WTC11 (cell line): ENCODE results near the gene PMS2.
"Not testable (repeated sequence)": the region's sequence is repeated elsewhere in the genome, so short reads cannot be mapped to it uniquely, and the experiment has no call there.

ENCODE experiments used
- AFF4 ChIP-seq: sonication (generic); formaldehyde crosslinking; IDR thresholded peaks from 2 replicates; pipeline ENCODE4 v1.8.1; 2023; ENCODE audit warnings: mild to moderate bottlenecking, missing genetic modification reagents, borderline replicate concordance
- CREB1 ChIP-seq: sonication (generic); formaldehyde crosslinking; IDR thresholded peaks from 2 replicates; pipeline ENCODE4 v1.8.0; 2023; ENCODE audit warnings: mild to moderate bottlenecking, missing genetic modification reagents
- CTCF ChIP-seq: fragments of 200-600 bp; IDR thresholded peaks from 2 replicates; pipeline ENCODE4 v1.8.0; 2022; ENCODE audit warnings: antibody characterized with exemption
- ETV6 ChIP-seq: sonication (generic); formaldehyde crosslinking; IDR thresholded peaks from 2 replicates; pipeline ENCODE4 v1.8.1; 2022; ENCODE audit warnings: mild to moderate bottlenecking, missing genetic modification reagents
- PRDM15 ChIP-seq: sonication (generic); formaldehyde crosslinking; IDR thresholded peaks from 2 replicates; pipeline ENCODE4 v1.8.0; 2022; ENCODE audit warnings: missing genetic modification reagents
- SP1 ChIP-seq: sonication (generic); formaldehyde crosslinking; conservative IDR thresholded peaks from 2 replicates; pipeline ENCODE4 v1.8.1; 2022; ENCODE audit warnings: missing genetic modification reagents
- TP53 ChIP-seq: sonication (generic); formaldehyde crosslinking; IDR thresholded peaks from 2 replicates; pipeline ENCODE4 v1.8.1; 2023; ENCODE audit warnings: mild to moderate bottlenecking, missing genetic modification reagents
- USF2 ChIP-seq: sonication (generic); formaldehyde crosslinking; IDR thresholded peaks from 2 replicates; pipeline ENCODE4 v1.8.1; 2023; ENCODE audit warnings: mild to moderate bottlenecking, missing genetic modification reagents, moderate library complexity

GRCh38 chr7:5930290-5930689 is 78.6 kb downstream of the PMS2 start:
- not testable (repeated sequence) for TF ChIP-seq CTCF; ETV6 (CRISPR knock-in tag); USF2 (CRISPR knock-in tag); PRDM15 (CRISPR knock-in tag); TP53 (CRISPR knock-in tag); AFF4; CREB1 (CRISPR knock-in tag); SP1 (CRISPR knock-in tag)
